H54 (cell line): ENCODE results near the gene PARP11.

Source experiments
- DNase-seq: peaks from one replicate; pipeline ENCODE4 v3.0.0; 2011; ENCODE audit warnings: low spot score, mixed read lengths; ENCODE audit not compliant: insufficient read length
- FAIRE-seq: peaks from 3 replicates; lab custom pipeline; 2011; peaks lifted over from hg19 to GRCh38; lab: Jason Lieb, UNC
- POLR2A ChIP-seq: IDR thresholded peaks from 2 replicates; pipeline ENCODE4 v1.6.1; 2011; ENCODE audit warnings: low read depth, mild to moderate bottlenecking, low read length

PARP11 gene

DNA sequence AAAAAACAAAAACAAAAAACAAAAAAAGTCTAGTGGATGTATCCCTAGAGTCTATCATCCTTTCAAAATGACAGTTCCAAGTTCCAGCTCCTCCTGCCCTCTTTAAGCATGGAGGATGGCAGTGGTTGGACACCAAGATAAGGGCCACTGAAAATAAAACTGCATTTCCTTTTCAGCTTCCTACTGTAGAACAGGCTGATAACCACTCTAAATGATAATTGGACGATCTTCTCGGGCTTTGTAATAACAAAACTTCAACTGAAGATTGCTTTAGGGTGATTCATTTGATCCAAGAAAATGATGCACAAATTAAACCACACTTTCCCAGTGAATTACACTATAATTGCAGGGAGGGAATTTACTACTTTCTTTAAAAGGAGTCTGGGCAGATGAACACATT lies 78.1 kb downstream of the PARP11 start:
- DNase-seq (no peak), FAIRE-seq (no peak)
- no peak for TF ChIP-seq POLR2A

DNA sequence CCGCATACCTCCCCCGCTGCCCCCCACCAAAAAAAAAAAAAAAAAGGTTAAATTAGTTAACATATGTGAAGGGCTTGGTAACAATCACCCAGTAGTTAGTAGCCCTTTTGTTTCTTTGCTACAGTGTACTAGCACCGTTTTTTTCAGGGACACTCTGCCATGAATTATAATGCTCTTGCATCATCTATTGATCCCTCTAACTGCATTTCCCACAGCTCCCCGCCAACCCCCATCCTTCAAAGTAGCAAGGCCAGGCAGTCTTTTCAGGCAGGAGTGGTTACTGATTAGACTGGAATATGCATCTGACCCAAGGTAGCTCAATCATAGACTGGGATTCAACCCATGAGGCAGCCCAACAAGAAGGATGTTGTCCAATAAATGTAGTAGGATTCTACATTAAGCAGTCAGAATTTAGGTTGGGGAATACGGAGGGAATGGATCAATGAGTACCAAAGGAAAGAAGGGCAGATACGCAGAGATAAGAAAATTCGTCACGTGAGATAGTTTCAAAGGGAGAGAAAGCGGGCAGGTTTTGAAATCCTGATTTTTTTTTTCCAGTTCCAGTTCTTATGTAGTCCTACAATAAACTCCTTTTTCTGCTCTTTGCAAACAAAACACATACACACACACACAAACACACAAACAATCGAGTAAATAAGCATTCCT lies 80.4 kb downstream of the PARP11 start:
- no peak for FAIRE-seq
- TF ChIP-seq POLR2A: no peak

GRCh38 chr12:3791256-3791874 lies 81.8 kb downstream of the PARP11 start:
- TF ChIP-seq POLR2A: no peak
- DNase-seq: no peak
- no peak for FAIRE-seq

More for the DNA sequence above, 80.4 kb downstream of the PARP11 start:
- DNase-seq: no peak

DNA sequence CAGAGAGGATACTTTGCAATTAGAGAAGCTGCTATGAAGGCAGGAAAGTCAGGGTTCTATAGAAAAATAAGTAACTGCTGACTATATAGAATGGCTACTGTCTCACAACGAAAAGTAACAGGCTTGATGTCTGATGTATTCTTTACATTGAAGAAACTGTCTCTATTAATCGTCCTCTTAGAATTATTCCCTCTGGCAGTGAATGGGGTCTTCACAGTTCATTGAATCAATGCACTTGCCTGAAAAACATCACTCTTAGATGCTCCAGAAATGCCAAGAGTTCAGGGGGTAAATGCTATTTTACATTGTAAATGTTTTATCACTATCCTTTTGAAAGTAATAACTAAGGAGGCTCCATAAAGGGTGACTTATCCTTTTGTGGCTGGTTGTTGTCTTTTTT lies 82.6 kb downstream of the PARP11 start:
- FAIRE-seq (no peak), DNase-seq (no peak)
- no peak for TF ChIP-seq POLR2A

- DNase-seq: no peak
- no peak for TF ChIP-seq POLR2A
- FAIRE-seq: no peak
Observed at GRCh38 chr12:3789838-3790237, 83.4 kb downstream of the PARP11 start.

DNA sequence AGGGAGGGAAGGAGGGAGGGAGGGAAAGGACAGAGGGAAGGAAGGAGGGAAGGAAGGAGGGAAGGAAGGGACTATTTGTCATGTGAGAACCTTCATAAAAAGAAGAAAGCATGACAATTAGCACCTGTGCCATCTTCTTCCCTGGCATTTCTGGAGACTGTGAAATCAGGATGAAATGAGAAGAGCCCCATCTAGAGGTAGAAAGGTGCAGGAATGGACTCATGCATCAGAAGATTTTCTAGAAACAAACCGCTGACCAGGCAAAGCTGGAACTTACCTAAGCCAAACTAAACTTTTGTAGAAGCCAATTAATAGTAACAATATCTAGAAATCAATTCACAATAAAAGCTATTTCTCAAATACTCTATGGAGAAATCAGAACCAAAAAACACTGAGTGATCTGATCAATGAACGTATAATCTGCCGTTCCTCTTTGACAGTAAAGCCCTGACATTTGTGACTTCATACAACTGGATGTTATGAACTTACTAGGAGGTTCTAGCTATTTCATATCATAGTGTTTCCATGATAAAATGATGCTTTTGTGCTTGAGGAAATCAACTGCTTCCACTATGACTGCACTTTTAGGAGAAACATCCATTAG lies 95.9 kb downstream of the PARP11 start:
- TF ChIP-seq POLR2A: no peak
- FAIRE-seq: peak; percentile 76
- no peak for DNase-seq

GRCh38 chr12:3775385-3776035 lies 97.7 kb downstream of the PARP11 start:
- no peak for TF ChIP-seq POLR2A

GRCh38 chr12:3772380-3772779 lies 100.8 kb downstream of the PARP11 start:
- FAIRE-seq: no peak
- DNase-seq: no peak
- no peak for TF ChIP-seq POLR2A

More at GRCh38 chr12:3775385-3776035, 97.7 kb downstream of the PARP11 start:
- FAIRE-seq (no peak), DNase-seq (no peak)

GRCh38 chr12:3771853-3772252 lies 101.3 kb downstream of the PARP11 start:
- no peak for TF ChIP-seq POLR2A
- no peak for DNase-seq
- FAIRE-seq: no peak

- no peak for TF ChIP-seq POLR2A
- no peak for DNase-seq
- FAIRE-seq: no peak
Observed at GRCh38 chr12:3770891-3771290, 102.3 kb downstream of the PARP11 start.

- DNase-seq (no peak), FAIRE-seq (no peak)
- no peak for TF ChIP-seq POLR2A
Observed at GRCh38 chr12:3768911-3769447, 104.2 kb downstream of the PARP11 start.

- no peak for FAIRE-seq
- no peak for DNase-seq
- TF ChIP-seq POLR2A: no peak
Observed at GRCh38 chr12:3761116-3761735, 112.0 kb downstream of the PARP11 start.

DNA sequence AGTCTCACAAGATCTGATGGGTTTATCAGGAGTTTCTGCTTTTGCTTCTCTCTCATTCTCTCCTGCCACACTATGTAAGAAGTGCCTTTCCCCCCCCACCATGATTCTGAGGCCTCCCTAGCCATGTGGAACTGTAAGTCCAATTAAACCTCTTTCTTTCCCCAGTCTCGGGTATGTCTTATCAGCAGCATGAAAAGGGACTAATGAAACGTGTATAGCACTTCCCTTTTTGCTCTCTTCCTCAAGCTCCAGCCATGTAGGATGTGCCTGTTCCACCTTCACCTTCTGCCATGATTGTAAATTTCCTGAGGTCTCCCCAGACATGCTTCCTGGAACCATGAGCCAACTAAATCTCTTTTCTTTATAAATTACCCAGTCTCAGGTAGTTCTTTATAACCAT lies 113.3 kb downstream of the PARP11 start:
- DNase-seq (no peak), FAIRE-seq (no peak)
- no peak for TF ChIP-seq POLR2A
